NCI-H1930 (cell line): Measurements from ENCODE around the gene HPS4.

Source experiments
- DNase-seq, 2 experiments: peaks; one replicate each; lab custom pipeline; 2025; lab: John Stamatoyannopoulos, UW

The HPS4 gene

GRCh38 chr22:26496456-26496855 is 12.9 kb upstream of the HPS4 start:
- DNase-seq = no peak

- no peak for DNase-seq
These were observed 10.9 kb upstream of the HPS4 start for GRCh38 chr22:26494506-26494905.

- no peak for DNase-seq
These were observed 8.6 kb upstream of the HPS4 start for GRCh38 chr22:26492220-26492619.

GRCh38 chr22:26489447-26490036 is 6.0 kb upstream of the HPS4 start:
- no peak for DNase-seq

GRCh38 chr22:26487996-26488395 is 4.4 kb upstream of the HPS4 start:
- no peak for DNase-seq

- no peak for DNase-seq
These were observed 2.8 kb upstream of the HPS4 start for GRCh38 chr22:26486394-26486793.

GRCh38 chr22:26485806-26486390 is 2.3 kb upstream of the HPS4 start:
- no peak for DNase-seq

GRCh38 chr22:26485013-26485412 is 1.4 kb upstream of the HPS4 start:
- DNase-seq = no peak

GRCh38 chr22:26484360-26484706 is 750 bp upstream of the HPS4 start:
- DNase-seq = no peak

GRCh38 chr22:26483043-26483438 is 542 bp downstream of the HPS4 start:
- no peak for DNase-seq

- no peak for DNase-seq
These were observed 1.4 kb downstream of the HPS4 start for GRCh38 chr22:26482161-26482560.

- DNase-seq = no peak
These were observed 1.9 kb downstream of the HPS4 start for GRCh38 chr22:26481694-26482093.

GRCh38 chr22:26481112-26481693 is 2.4 kb downstream of the HPS4 start:
- no peak for DNase-seq

GRCh38 chr22:26480611-26480932 is 3.0 kb downstream of the HPS4 start:
- DNase-seq = no peak

- no peak for DNase-seq
These were observed 3.6 kb downstream of the HPS4 start for GRCh38 chr22:26479792-26480610.

- DNase-seq = no peak
These were observed 4.4 kb downstream of the HPS4 start for GRCh38 chr22:26479043-26479791.

- DNase-seq = no peak
These were observed 6.2 kb downstream of the HPS4 start for GRCh38 chr22:26477341-26477731.

GRCh38 chr22:26476705-26477340 is 6.8 kb downstream of the HPS4 start:
- DNase-seq = no peak

GRCh38 chr22:26474682-26475081 is 8.9 kb downstream of the HPS4 start:
- DNase-seq = no peak

GRCh38 chr22:26471522-26471921 is 12.1 kb downstream of the HPS4 start:
- no peak for DNase-seq

- no peak for DNase-seq
These were observed 12.8 kb downstream of the HPS4 start for GRCh38 chr22:26470807-26471206.

- DNase-seq = no peak
These were observed 17.4 kb downstream of the HPS4 start for GRCh38 chr22:26466196-26466595.
